Nephron (organoid): ENCODE results near the gene TMEM128.
A peak's percentile ranks its signal among the peaks of the same experiment; 100 is the strongest.
"Not testable (repeated sequence)": the region's sequence is repeated elsewhere in the genome, so short reads cannot be mapped to it uniquely, and the experiment has no call there.

ENCODE experiments used
- H3K27ac Mint-ChIP-seq, 3 experiments: 2 replicates each; pipeline ENCODE4 v1.8.0; 2020; ENCODE audit warnings: mixed read lengths in 3 of 3, mild to moderate bottlenecking in 2 of 3, moderate library complexity in 1 of 3
- H3K27me3 Mint-ChIP-seq: 2 replicates; pipeline ENCODE4 v1.8.0; 2021; ENCODE audit warnings: low read depth, mild to moderate bottlenecking, moderate library complexity, mixed read lengths
- H3K36me3 Mint-ChIP-seq: 2 replicates; pipeline ENCODE4 v1.8.0; 2020; ENCODE audit warnings: low read depth, mixed read lengths
- H3K4me1 Mint-ChIP-seq: 2 replicates; pipeline ENCODE4 v1.8.0; 2020; ENCODE audit warnings: mixed read lengths
- H3K4me3 Mint-ChIP-seq, 3 experiments: 2 replicates each; pipeline ENCODE4 v1.8.0; 2020; ENCODE audit warnings: mild to moderate bottlenecking in 3 of 3, mixed read lengths in 3 of 3, moderate library complexity in 2 of 3
- H3K9me3 Mint-ChIP-seq: 2 replicates; pipeline ENCODE4 v1.8.0; 2020; ENCODE audit warnings: mixed read lengths
- TF ChIP-seq, protein P1 (sequence below), 3 experiments: fragments of 200-600 bp; sonication (generic); IDR thresholded peaks; one replicate each; pipeline ENCODE4 v1.5.0; 2021; ENCODE audit warnings: antibody characterized with exemption in 3 of 3; ENCODE audit not compliant: unreplicated experiment in 3 of 3

Gene TMEM128

DNA sequence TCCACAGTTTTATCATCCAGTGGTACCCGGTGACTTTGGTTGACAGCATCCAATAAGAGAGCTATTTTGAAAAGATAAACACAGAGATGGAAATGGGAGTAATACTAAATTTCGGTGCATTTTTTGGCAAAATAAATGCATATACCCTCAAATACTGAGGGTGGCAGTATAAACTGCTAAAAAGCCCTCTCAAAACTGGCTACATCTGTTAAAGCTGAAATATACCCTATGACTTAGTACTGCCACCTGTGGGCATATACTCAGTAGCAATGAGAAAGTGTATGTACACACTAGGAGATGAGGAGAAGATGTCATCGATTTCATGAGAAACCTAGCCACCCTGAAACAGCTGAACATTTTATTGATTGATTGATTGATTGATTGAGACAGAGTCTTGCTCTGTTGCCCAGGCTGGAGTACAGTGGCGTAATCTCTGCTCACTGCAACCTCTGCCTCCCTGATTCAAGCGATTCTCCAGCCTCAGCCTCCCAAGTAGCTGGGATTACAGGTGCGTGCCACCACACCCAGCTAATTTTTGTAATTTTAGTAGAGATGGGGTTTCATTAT lies 12.2 kb upstream of the TMEM128 start:
- H3K27me3 Mint-ChIP-seq, result peaks cover 6% of the 10 kb centered on the region
- no peaks in the 10 kb centered on the region for H3K36me3 Mint-ChIP-seq
- peak overlapping the region in 1 of 3 experiments; percentile 20 for H3K27ac Mint-ChIP-seq
- TF ChIP-seq, protein P1, sequence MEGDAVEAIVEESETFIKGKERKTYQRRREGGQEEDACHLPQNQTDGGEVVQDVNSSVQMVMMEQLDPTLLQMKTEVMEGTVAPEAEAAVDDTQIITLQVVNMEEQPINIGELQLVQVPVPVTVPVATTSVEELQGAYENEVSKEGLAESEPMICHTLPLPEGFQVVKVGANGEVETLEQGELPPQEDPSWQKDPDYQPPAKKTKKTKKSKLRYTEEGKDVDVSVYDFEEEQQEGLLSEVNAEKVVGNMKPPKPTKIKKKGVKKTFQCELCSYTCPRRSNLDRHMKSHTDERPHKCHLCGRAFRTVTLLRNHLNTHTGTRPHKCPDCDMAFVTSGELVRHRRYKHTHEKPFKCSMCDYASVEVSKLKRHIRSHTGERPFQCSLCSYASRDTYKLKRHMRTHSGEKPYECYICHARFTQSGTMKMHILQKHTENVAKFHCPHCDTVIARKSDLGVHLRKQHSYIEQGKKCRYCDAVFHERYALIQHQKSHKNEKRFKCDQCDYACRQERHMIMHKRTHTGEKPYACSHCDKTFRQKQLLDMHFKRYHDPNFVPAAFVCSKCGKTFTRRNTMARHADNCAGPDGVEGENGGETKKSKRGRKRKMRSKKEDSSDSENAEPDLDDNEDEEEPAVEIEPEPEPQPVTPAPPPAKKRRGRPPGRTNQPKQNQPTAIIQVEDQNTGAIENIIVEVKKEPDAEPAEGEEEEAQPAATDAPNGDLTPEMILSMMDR (IDR thresholded peaks at IDR 0.05; ENCODE audit: unreplicated experiment in 3 of 3), result peak in 2 of 3 experiments; percentile 21 to 22
- no peak overlapping the region for H3K4me3 Mint-ChIP-seq
- no peaks in the 10 kb centered on the region for H3K9me3 Mint-ChIP-seq
- H3K4me1 Mint-ChIP-seq, result peaks cover 9% of the 10 kb centered on the region

- Mint-ChIP-seq H3K9me3 (no peaks in the 10 kb centered on the region), H3K27ac (peak overlapping the region in 1 of 3 experiments; percentile 46), H3K4me3 (no peak overlapping the region), H3K27me3 (peaks cover 6% of the 10 kb centered on the region), H3K4me1 (peaks cover 9% of the 10 kb centered on the region), H3K36me3 (no peaks in the 10 kb centered on the region)
- TF ChIP-seq, protein P1 (IDR thresholded peaks at IDR 0.05; ENCODE audit: unreplicated experiment in 3 of 3), result no peak
These were observed 11.6 kb upstream of the TMEM128 start for GRCh38 chr4:4259484-4260100.

GRCh38 chr4:4257705-4258104 lies 9.7 kb upstream of the TMEM128 start:
- not testable (repeated sequence) for H3K36me3 Mint-ChIP-seq, H3K27ac Mint-ChIP-seq, H3K4me1 Mint-ChIP-seq, H3K9me3 Mint-ChIP-seq, H3K4me3 Mint-ChIP-seq
- peaks cover 18% of the 10 kb centered on the region for H3K27me3 Mint-ChIP-seq

DNA sequence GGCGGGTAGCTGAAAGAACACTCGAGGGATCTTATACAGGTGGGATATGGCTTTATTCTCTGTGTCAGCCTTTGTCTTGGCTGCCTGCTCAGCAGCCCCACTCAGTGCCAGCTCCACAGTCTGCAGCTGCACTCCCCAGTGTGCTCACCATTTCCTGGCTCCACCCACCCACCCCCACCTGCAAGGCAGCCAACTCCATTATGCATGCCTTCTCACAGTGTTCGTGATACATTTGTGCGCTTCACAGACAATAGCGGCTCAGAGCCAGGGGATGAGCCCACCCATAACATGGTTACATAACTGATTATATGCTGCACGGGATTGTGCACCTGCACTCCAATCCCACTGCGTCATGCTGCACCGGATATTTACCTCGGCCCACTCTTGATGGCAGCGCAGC lies 8.8 kb upstream of the TMEM128 start:
- Mint-ChIP-seq H3K4me3 (no peak overlapping the region), H3K27me3 (peaks cover 19% of the 10 kb centered on the region), H3K36me3 (no peaks in the 10 kb centered on the region), H3K27ac (no peak overlapping the region), H3K4me1 (peaks cover 9% of the 10 kb centered on the region), H3K9me3 (no peaks in the 10 kb centered on the region)
- TF ChIP-seq, protein P1 (IDR thresholded peaks at IDR 0.05; ENCODE audit: unreplicated experiment in 3 of 3), result no peak

DNA sequence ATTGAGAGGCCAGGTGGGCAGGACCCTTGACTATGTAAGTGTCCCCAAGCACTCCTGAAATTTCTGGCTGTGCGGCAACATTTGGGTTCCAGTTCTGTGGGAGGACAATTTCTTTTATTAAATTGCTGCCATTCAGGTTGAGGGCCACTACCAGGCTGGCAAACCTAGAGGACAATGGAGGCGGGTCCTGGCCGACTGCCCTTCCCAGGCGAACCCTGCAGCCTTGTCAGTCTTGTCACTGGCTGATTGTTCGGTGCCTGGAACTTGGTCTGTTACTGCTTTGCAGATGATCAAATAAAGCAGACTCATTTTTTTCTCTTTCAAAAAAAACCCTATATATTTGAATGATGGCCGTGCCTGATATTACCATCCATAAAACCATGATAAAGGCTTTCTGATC lies 6.6 kb upstream of the TMEM128 start:
- Mint-ChIP-seq H3K27me3 (peaks cover 19% of the 10 kb centered on the region), H3K9me3 (no peaks in the 10 kb centered on the region), H3K4me1 (peaks cover 24% of the 10 kb centered on the region), H3K27ac (no peak overlapping the region), H3K4me3 (no peak overlapping the region), H3K36me3 (no peaks in the 10 kb centered on the region)
- TF ChIP-seq, protein P1 (IDR thresholded peaks at IDR 0.05; ENCODE audit: unreplicated experiment in 3 of 3), result no peak

- TF ChIP-seq, protein P1 (IDR thresholded peaks at IDR 0.05; ENCODE audit: unreplicated experiment in 3 of 3), result no peak
- Mint-ChIP-seq H3K27me3 (peaks cover 19% of the 10 kb centered on the region), H3K27ac (no peak overlapping the region), H3K9me3 (no peaks in the 10 kb centered on the region), H3K4me3 (no peak overlapping the region), H3K4me1 (peaks cover 22% of the 10 kb centered on the region), H3K36me3 (no peaks in the 10 kb centered on the region)
These were observed 6.2 kb upstream of the TMEM128 start for GRCh38 chr4:4254199-4254598.
